ENCODE measurements around the gene CLDN5. TPM values are rescaled to one million over a fixed set of nuclear protein-coding genes. Genes with fewer than 3 reads are reported as not detected.

The CLDN5 gene
- total and polyA plus RNA-seq, 2 of the 8 experiments (the other 6 are each of a cell fraction or from before 2014, with no cell fraction given), result 1.2 to 1.6 TPM

- H3K27me3 ChIP-seq (replicated peaks in 1 of 4; ENCODE audit: control insufficient read depth in 3 of 4, extremely low read depth in 1 of 4, insufficient read depth in 3 of 4, low read length in 3 of 4), result no peaks in the 10 kb centered on the region; a peak in 1 of 7 replicates
- no peak overlapping the region for H3K27ac ChIP-seq (ENCODE audit: low read depth, low read length)
- no peaks in the 10 kb centered on the region for H3K36me3 ChIP-seq (ENCODE audit: control insufficient read depth in 2 of 4, insufficient read depth in 4 of 4, low read length in 3 of 4)
- H3K56ac ChIP-seq (replicated peaks; ENCODE audit: insufficient read length, low read depth, low read length), result no peak overlapping the region
- H3K79me1 ChIP-seq (ENCODE audit: low read depth, low read length), result no peaks in the 10 kb centered on the region
- ChIA-PET POLR2A (ENCODE audit: partially characterized antibody) (no interaction called here), CTCF (ENCODE audit: partially characterized antibody) (interaction anchor here (1.0 to 1.1 kb wide), 2 partner anchors 11 to 23 kb away, joined by 3 read pairs; no protein-coding TSS in a partner anchor)
- H3K4me2 ChIP-seq (ENCODE audit: insufficient read depth in 1 of 2, low read depth in 2 of 2, low read length in 2 of 2), result no peak overlapping the region
- H4K8ac ChIP-seq (ENCODE audit: extremely low read depth, insufficient read depth, low read length), result no peak overlapping the region
- H2BK120ac ChIP-seq (replicated peaks; ENCODE audit: low read depth, low read length), result no peak overlapping the region
- H3K9me3 ChIP-seq (ENCODE audit: insufficient read depth in 2 of 2, low read depth in 1 of 2, low read length in 1 of 2), result no peaks in the 10 kb centered on the region
- H2BK15ac ChIP-seq (ENCODE audit: low read length), result no peak overlapping the region
- no peaks in the 10 kb centered on the region for H3K23me2 ChIP-seq (ENCODE audit: low read depth, low read length)
- no peak for FAIRE-seq
- H2AFZ ChIP-seq (ENCODE audit: low read length), result no peak overlapping the region
- H2BK20ac ChIP-seq (ENCODE audit: low read length), result no peak overlapping the region
- no peak overlapping the region for H2BK12ac ChIP-seq (ENCODE audit: low read depth, low read length)
- no peaks in the 10 kb centered on the region for H3K79me2 ChIP-seq (ENCODE audit: control insufficient read depth in 1 of 2, insufficient read depth in 2 of 2, low read length in 2 of 2)
- H3K4ac ChIP-seq (replicated peaks; ENCODE audit: insufficient read length, low read depth, low read length), result no peak overlapping the region
- H3K9ac ChIP-seq (replicated peaks in 1 of 4; ENCODE audit: extremely low read depth in 1 of 4, low read depth in 3 of 4, low read length in 3 of 4), result no peak overlapping the region
- H2AK5ac ChIP-seq (ENCODE audit: low read depth, low read length), result no peak overlapping the region
- H3K18ac ChIP-seq (ENCODE audit: extremely low read depth, low read length), result no peak overlapping the region; the same call in 1 of the 2 replicates
- H3K4me3 ChIP-seq (ENCODE audit: extremely low read depth in 1 of 4, insufficient read depth in 2 of 4, low read depth in 3 of 4, low read length in 4 of 4), result no peak overlapping the region
- H4K20me1 ChIP-seq (replicated peaks in 1 of 2; ENCODE audit: control insufficient read depth in 1 of 2, insufficient read depth in 2 of 2, low read length in 2 of 2), result no peaks in the 10 kb centered on the region
- no peak overlapping the region for H4K5ac ChIP-seq (ENCODE audit: insufficient read length, low read depth, low read length)
- 89% methylated on average over 7 of the region's 7 CpGs; no CpG with 5 or more reads in 1 of the 2 experiments for WGBS, 2 experiments (ENCODE audit: extremely low coverage in 1 of 2, insufficient coverage in 1 of 2, insufficient read length in 1 of 2, insufficient replicate concordance in 2 of 2, low coverage in 1 of 2, low lambda C conversion rate in 2 of 2, missing lambda C conversion rate in 1 of 2)
- no peak for DNase-seq (ENCODE audit: low read depth in 1 of 2, low spot score in 2 of 2)
- H3K14ac ChIP-seq (ENCODE audit: insufficient read length), result no peak overlapping the region
- H2BK5ac ChIP-seq (ENCODE audit: low read depth, low read length), result no peak overlapping the region
- no peak overlapping the region for H3K23ac ChIP-seq (ENCODE audit: insufficient read length)
- H4K91ac ChIP-seq (replicated peaks; ENCODE audit: insufficient read length, low read length), result no peak overlapping the region
- peaks cover 0 to 5% (median 2%) of the 10 kb centered on the region in 4 experiments; a peak in 4 of 7 replicates for H3K4me1 ChIP-seq (replicated peaks in 1 of 4; ENCODE audit: control insufficient read depth in 3 of 4, insufficient read depth in 4 of 4, low read length in 3 of 4)
- TF ChIP-seq CTBP2 (IDR thresholded peaks at IDR 0.05; ENCODE audit: borderline replicate concordance, insufficient read depth, insufficient read length, low read length) (no peak), FOSL1 (IDR thresholded peaks at IDR 0.05; ENCODE audit: insufficient read depth, low read depth, low read length) (no peak), RFX5 (IDR thresholded peaks at IDR 0.05; ENCODE audit: borderline replicate concordance, low read depth, low read length) (no peak), NRF1 (IDR thresholded peaks at IDR 0.05; ENCODE audit: low read depth, low read length) (no peak), SP4 (IDR thresholded peaks at IDR 0.05; ENCODE audit: low read length) (no peak), BRCA1 (IDR thresholded peaks at IDR 0.05; ENCODE audit: low read depth, low read length) (no peak), ZNF274 (IDR thresholded peaks at IDR 0.05; ENCODE audit: borderline replicate concordance, extremely low read depth, low read length) (no peak), EZH2 (IDR thresholded peaks at IDR 0.05; ENCODE audit: low read depth, low read length, severe bottlenecking) (no peak), ATF2 (IDR thresholded peaks at IDR 0.05; ENCODE audit: low read length) (no peak), JUN (IDR thresholded peaks at IDR 0.05; ENCODE audit: low read depth, low read length) (no peak), TEAD4 (IDR thresholded peaks at IDR 0.05; ENCODE audit: low read depth, low read length) (no peak), KDM1A (IDR thresholded peaks at IDR 0.05; ENCODE audit: borderline replicate concordance, low read length) (no peak), SRF (IDR thresholded peaks at IDR 0.05; ENCODE audit: low read depth, low read length) (no peak)
These were observed 25.2 kb upstream of the CLDN5 start for GRCh38 chr22:19549428-19549827.

Data from H1 (cell line).